CD8-positive, alpha-beta T cell (primary cell): ENCODE results near the gene ZNF277. TPM values are rescaled to one million over a fixed set of nuclear protein-coding genes. Genes with fewer than 3 reads are reported as not detected.

Experiments
- total RNA-seq, 46 experiments: library from RNA in 2 of 46; stranded (reverse) in 2 of 46; gene quantifications; one replicate each; pipeline ENCODE4 v1.2.3 and lab custom pipeline; 2021 to 2026

Gene ZNF277
- total RNA-seq, 2 experiments from 2014 or later: 19.6 to 22.5 TPM

Other genes starting within 250 kb of the ZNF277 start
- gene DOCK4, start 296 bp upstream of the ZNF277 start, total RNA-seq: under 1 TPM; 0.16 to 0.17 TPM
- gene IFRD1, start 243.8 kb downstream of the ZNF277 start, total RNA-seq: 100 to 1,000 TPM; 292 to 301 TPM